HG03280 (cell line): ENCODE data around the gene RHOG.
"Not testable (repeated sequence)": the region's sequence is repeated elsewhere in the genome, so short reads cannot be mapped to it uniquely, and the experiment has no call there.

Experiments
- ATAC-seq: cut with Tn5 transposase; IDR thresholded peaks from one replicate; pipeline ENCODE4 v1.9.1; 2021; ENCODE audit warnings: mild to moderate bottlenecking, moderate library complexity; ENCODE audit not compliant: unreplicated experiment

RHOG gene

DNA sequence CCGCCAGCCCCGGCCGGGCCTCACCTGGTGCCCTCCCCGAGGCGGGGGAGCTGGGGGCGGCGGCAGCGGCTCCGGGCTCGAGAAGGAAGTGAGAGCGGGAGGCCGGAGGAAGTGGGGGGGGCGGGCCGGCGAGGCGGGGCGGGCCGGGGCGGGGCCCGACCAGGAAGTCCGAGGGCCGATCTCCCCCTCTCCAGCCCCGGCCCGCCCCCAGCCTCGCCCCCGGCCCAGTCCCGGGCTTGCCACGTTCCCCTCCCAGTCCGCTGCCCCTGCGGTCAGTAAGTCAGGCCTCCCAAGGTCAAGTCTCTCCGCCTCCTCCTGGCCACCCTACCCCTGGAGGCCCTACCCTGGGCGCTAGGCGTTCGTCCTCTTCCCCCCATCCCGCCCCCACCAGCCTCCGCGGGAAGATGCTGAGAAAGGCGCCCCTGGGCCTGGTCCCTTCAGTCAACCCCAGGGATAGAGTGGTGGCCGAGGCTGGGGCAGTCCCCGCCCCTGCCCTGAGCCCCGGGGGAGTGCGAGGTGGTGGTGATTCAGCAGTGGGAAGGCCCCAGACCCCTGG, at the start of gene RHOG:
Gene RHOG, minus strand, starts transcription at position 90 of the 556 bp plus-strand sequence. CDS start 12,821 bp downstream, outside the sequence.
- peak; percentile 45 for ATAC-seq

GRCh38 chr11:3890014-3890413, 49.3 kb upstream of the RHOG start:
- ATAC-seq = no peak

DNA sequence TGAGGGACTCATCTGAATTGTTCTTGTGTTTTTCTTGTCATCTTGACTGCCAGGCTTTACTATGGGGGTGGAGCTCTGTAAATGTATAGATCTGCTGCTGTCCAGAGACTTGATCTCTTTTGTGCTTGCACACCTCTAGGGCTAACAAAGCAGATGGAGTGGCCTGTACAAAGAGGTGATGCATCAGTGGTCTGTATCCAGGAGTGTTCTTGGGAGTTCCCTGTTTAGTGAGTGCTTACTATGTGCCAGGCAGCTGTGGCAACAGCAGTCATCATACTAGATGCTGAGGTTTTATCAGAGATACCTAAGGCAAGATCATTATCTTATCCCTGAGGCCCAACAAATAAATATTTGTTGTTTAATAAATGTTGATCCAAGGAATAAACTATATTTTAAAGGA, 48.1 kb upstream of the RHOG start:
- no peak for ATAC-seq

DNA sequence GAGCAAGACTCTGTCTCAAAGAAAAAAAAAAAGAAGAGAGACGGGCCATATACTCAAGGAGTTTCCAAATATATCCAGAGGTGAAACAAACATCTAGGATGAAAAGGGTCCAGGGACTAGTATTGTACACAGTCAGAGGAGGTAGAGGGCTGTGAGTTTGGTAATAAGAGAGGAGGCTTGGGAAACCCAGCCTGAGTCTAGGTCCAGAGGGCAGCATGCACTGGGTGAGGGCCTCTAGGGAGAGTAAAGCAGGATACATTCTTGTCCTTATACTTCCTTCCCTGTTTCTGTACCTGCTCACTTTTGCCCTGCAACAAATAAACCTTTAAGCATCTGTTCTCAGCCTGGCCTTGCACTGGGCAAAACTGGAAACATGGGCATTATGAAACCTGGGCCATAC, 46.2 kb upstream of the RHOG start:
- ATAC-seq = no peak

GRCh38 chr11:3885855-3886254, 45.1 kb upstream of the RHOG start:
- no peak for ATAC-seq

- ATAC-seq = no peak
These were observed 41.9 kb upstream of the RHOG start for GRCh38 chr11:3882655-3883054.

- no peak for ATAC-seq
These were observed 40.0 kb upstream of the RHOG start for GRCh38 chr11:3880724-3881123.

GRCh38 chr11:3879967-3880542, 39.3 kb upstream of the RHOG start:
- peak; percentile 26 for ATAC-seq

DNA sequence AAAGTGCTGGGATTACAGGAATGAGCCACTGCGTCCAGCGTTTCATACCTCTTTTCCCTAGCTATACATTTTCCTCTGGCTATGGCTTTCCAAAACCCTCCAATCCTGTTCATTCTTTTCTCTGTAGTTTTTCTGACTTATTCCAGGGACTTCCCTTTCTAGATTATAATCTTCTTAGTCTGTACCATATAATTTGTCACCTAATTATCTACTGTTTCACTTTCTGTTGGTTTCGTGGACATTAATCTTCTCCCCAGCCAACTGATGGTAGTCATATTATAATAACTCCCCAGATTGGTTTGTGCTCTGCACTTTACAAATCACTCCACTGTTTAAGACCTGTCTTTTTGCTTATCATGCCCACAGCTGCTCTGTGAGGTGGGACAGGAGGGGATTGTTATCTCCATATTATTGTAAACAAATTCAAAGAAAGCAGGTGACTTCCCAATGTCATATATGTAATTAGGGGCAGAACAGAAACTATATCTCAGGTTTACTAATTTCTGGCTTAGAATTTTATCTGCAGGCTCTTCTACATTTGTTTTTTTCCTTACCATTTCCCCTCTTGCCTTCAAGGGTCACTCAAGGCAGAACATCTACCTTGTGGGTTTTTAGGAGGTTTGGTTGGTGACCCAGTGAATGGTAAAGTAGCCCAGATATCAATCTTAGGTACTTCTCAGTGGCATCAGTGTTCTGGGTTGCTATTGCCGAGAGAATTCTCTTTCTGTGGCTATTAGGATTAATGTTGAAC, 38.6 kb upstream of the RHOG start:
- ATAC-seq = peak; percentile 43

DNA sequence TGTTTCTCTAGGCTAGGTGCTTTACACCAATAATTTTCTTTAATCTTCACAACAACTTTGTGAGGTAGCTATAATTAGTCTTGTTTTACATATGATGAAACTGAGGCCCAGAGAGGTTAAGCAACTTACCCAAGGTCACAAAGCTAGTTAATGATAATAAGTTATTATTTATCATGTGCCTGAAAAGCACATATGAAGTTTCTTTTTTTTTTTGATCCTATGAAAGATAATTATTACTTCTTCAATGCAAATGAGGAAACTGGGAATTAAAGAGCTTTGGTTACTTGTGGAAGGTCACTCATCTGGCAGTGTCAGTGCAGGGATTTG, 37.5 kb upstream of the RHOG start:
- no peak for ATAC-seq

- no peak for ATAC-seq
These were observed 36.9 kb upstream of the RHOG start for GRCh38 chr11:3877364-3878257.

DNA sequence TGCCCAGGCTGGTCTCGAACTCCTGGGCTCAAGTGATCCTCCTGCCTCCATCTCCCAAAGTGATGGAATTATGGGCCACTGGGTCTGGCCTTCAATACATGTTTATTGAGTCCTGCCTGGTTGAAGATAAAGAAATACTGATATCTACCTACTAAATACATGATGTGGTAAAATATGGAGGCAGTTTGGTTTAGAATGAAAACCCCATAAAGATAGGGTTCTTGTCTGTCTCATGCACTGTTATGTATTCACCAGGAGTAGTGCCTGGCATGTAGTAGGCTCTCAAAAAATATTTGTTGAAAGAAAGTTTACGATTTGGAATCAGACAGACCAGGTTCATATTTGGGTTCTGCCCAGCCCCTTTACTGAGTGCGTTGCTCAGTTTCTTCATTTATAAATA, 35.9 kb upstream of the RHOG start:
- no peak for ATAC-seq

- no peak for ATAC-seq
These were observed 33.1 kb upstream of the RHOG start for GRCh38 chr11:3873712-3874349.

DNA sequence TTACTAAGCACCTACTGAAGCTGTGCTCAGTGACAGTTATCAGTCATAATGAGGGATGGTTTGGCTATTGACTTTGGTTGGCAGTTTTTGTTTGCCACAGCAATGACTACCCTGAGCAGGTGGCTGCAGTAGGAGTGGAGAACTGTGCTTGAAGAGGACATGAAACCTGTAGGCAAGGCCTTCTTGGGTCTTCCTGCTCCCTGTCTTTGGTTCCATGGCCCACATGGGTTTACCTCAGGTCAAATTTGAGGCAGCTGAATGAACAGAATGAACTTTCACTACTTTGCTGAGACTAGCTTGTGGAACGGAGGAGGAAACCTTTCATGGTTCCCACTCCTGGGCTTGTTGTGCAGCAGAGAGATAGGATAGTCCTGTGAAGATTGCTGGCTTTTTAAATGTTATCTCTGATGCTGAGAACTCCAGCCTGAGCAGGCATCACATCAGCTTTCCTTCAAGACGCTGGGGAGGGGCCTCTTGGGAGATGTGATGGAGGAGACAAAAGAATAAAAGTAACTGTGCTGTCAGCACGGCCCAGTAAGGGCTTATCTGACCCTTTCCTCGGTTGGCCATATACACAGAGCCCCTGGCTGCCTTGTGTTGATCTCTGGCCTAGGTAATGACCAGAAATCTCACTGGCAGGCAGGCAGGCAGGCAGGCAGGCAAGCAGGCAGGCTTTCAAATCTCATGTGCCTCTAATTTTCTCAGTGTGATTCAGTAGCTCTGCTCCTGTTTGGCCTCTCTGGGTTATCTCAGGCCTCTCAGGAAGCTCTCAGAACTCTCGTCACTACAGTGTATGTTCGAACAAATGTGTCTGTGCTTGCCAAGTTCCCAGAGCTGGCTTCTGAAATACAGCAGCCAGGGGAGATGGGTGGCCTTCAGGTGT, 26.7 kb upstream of the RHOG start:
- ATAC-seq = peak; percentile 77

GRCh38 chr11:3866836-3867208, 26.1 kb upstream of the RHOG start:
- no peak for ATAC-seq

DNA sequence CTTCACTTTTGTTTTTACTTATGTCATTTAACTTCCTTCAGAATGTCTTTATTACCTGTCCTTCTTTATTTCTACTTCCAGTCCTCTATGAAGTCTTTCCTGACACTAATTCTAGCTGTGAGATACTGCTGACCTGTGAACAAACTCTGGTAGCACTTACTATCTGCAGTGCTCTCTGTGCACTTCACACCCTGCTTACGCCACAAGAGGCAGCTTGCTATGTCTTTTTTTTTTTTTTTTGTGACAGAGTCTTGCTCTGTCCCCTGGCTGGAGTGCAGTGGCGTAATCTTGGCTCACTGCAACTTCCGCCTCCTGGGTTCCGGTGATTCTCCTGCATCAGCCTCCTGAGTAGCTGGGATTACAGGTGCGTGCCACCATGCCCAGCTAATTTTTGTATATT, 25.4 kb upstream of the RHOG start:
- ATAC-seq = no peak

- ATAC-seq = no peak
These were observed 24.8 kb upstream of the RHOG start for GRCh38 chr11:3865388-3866193.

GRCh38 chr11:3861683-3862082, 20.9 kb upstream of the RHOG start:
- no peak for ATAC-seq

DNA sequence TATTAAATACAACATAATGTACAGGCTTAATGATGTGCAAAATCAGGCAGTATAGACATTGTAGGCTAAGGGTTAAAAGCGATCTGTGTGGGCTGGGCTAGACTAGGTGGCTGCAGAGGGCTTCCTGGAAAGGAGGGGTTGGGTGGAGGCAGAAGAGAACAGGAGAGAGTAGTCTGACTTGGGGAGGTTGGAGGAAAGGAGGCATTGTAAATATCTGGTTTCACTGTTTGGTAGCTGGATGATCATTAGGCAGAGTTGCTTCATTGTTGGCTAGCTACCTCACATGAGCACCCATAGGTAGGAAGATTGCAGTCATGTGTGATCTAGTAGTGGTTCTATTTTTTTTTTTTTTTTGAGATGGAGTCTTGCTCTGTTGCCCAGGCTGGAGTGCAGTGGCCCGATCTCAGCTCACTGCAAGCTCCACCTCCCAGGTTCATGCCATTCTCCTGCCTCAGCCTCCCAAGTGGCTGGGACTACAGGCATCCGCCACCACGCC, 20.2 kb upstream of the RHOG start:
- not testable (repeated sequence) for ATAC-seq
